Peyer's patch (tissue), 4 donors: Measurements from ENCODE around the gene RNF220.

Experiments used
- POLR2A ChIP-seq, 2 donors: fragments of 450-650 bp; IDR thresholded peaks; one replicate each; pipeline ENCODE4 v1.5.1; 2017; ENCODE audit warnings: antibody characterized with exemption in 2 of 2, mild to moderate bottlenecking in 2 of 2, moderate library complexity in 2 of 2
- TF ChIP-seq, protein P1 (sequence below), 6 experiments: fragments of 450-650 bp in 4 of 6; fragments of 200-600 bp in 2 of 6; sonication (generic) in 1 of 6; IDR thresholded peaks; one replicate each; pipeline ENCODE4 v1.5.1; 2017 to 2019; ENCODE audit warnings: antibody characterized with exemption in 6 of 6, mild to moderate bottlenecking in 3 of 6, moderate library complexity in 1 of 6

DNA sequence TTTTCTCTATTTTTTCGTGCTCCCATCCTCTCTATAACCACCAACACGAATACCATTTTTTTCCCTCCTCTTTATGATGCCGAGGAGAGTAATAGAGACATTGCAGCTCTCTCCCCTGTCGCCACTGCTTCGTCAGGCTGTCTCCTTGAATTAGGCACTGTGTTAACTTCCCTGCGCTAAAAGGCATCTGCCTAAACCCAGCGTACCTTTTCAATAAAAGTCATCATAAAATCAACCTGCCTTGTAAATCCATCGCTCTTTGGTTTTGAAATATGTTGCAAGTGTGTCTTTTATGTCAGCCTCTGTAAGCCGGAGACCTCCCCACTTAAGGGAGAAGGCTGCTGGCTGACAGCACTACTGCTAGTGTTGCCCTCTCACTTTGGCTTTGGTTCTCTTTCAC lies 8.7 kb downstream of the RNF220 start:
- TF ChIP-seq, protein P1, sequence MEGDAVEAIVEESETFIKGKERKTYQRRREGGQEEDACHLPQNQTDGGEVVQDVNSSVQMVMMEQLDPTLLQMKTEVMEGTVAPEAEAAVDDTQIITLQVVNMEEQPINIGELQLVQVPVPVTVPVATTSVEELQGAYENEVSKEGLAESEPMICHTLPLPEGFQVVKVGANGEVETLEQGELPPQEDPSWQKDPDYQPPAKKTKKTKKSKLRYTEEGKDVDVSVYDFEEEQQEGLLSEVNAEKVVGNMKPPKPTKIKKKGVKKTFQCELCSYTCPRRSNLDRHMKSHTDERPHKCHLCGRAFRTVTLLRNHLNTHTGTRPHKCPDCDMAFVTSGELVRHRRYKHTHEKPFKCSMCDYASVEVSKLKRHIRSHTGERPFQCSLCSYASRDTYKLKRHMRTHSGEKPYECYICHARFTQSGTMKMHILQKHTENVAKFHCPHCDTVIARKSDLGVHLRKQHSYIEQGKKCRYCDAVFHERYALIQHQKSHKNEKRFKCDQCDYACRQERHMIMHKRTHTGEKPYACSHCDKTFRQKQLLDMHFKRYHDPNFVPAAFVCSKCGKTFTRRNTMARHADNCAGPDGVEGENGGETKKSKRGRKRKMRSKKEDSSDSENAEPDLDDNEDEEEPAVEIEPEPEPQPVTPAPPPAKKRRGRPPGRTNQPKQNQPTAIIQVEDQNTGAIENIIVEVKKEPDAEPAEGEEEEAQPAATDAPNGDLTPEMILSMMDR (IDR thresholded peaks at IDR 0.05): no peak
- TF ChIP-seq POLR2A (IDR thresholded peaks at IDR 0.05): no peak
